Nucleus accumbens (tissue), 56 donors: ENCODE results near the gene GRM7.

ENCODE experiments used
- DNase-seq, 56 donors: peaks; one replicate each; lab custom pipeline; 2025; lab: John Stamatoyannopoulos, UW

The GRM7 gene

GRCh38 chr3:6965881-6966280, 105.0 kb downstream of the GRM7 start:
- no peak for DNase-seq

GRCh38 chr3:6971933-6972332, 111.0 kb downstream of the GRM7 start:
- no peak for DNase-seq

GRCh38 chr3:6985848-6986247, 124.9 kb downstream of the GRM7 start:
- DNase-seq: no peak

GRCh38 chr3:6989608-6990291, 128.8 kb downstream of the GRM7 start:
- no peak for DNase-seq

GRCh38 chr3:6994081-6994668, 133.3 kb downstream of the GRM7 start:
- no peak for DNase-seq

- no peak for DNase-seq
Observed at GRCh38 chr3:7000501-7000900, 139.6 kb downstream of the GRM7 start.

- no peak for DNase-seq
Observed at GRCh38 chr3:7001370-7001769, 140.5 kb downstream of the GRM7 start.

GRCh38 chr3:7015683-7016440, 154.9 kb downstream of the GRM7 start:
- DNase-seq: no peak

GRCh38 chr3:7025581-7026300, 164.8 kb downstream of the GRM7 start:
- peak in 16 of 56 donors; percentile 1 to 74 (median 17) for DNase-seq

- DNase-seq: no peak
Observed at GRCh38 chr3:7029562-7029961, 168.6 kb downstream of the GRM7 start.

- DNase-seq: no peak
Observed at GRCh38 chr3:7038394-7038793, 177.5 kb downstream of the GRM7 start.

GRCh38 chr3:7062714-7063113, 201.8 kb downstream of the GRM7 start:
- no peak for DNase-seq

- no peak for DNase-seq
Observed at GRCh38 chr3:7070461-7070860, 209.5 kb downstream of the GRM7 start.

- DNase-seq: no peak
Observed at GRCh38 chr3:7074217-7074616, 213.3 kb downstream of the GRM7 start.

GRCh38 chr3:7075117-7075516, 214.2 kb downstream of the GRM7 start:
- DNase-seq: no peak

- no peak for DNase-seq
Observed at GRCh38 chr3:7075901-7076300, 215.0 kb downstream of the GRM7 start.

- no peak for DNase-seq
Observed at GRCh38 chr3:7082244-7082643, 221.3 kb downstream of the GRM7 start.

- no peak for DNase-seq
Observed at GRCh38 chr3:7086417-7086816, 225.5 kb downstream of the GRM7 start.

- no peak for DNase-seq
Observed at GRCh38 chr3:7095116-7095515, 234.2 kb downstream of the GRM7 start.

GRCh38 chr3:7100136-7100535, 239.2 kb downstream of the GRM7 start:
- DNase-seq: no peak

- no peak for DNase-seq
Observed at GRCh38 chr3:7106635-7107034, 245.7 kb downstream of the GRM7 start.
